AG09319 (cell line): ENCODE results near the gene NEDD4L.

Source experiments
- DNase-seq: peaks from one replicate; pipeline ENCODE4 v3.0.0-alpha.2; 2010; ENCODE audit warnings: low read depth; ENCODE audit errors: extremely low read depth
- CTCF ChIP-seq: IDR thresholded peaks from 2 replicates; pipeline ENCODE4 v1.5.1; 2011; ENCODE audit warnings: low read depth, mild to moderate bottlenecking, inconsistent platforms, low read length, moderate library complexity

NEDD4L gene

DNA sequence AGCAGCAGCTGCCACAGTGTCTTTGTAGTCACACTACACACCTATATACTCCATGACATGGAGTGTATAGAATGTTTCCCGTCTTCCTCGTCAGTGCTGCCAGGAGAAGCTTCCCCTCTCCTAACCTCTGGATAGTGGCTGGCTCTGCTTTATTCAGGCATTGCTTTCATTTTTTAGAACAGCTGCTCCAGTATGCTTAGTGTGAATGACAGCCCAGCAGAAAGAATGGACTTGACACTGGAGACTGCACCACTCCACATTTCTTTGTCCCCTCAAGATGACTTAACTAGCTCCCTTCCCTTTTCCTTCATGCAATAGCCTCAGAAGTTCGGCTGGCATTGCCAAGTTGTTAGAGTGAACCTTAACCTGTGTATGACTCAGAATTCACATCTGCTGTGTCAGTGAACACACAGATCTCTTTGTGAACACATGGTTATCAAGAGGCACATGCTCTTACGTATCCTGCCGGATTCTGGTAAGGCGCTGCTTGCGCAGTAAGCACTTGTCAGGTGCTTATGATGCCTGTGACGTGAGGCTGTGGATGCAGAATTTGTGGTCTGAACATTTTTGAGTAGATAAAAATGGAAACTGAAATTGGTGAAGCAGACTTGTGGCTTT lies 73.9 kb downstream of the NEDD4L start:
- DNase-seq = no peak
- no peak for TF ChIP-seq CTCF

- TF ChIP-seq CTCF = no peak
- no peak for DNase-seq
Observed at GRCh38 chr18:58118536-58118935, 74.5 kb downstream of the NEDD4L start.

GRCh38 chr18:58119819-58120218 lies 75.8 kb downstream of the NEDD4L start:
- DNase-seq = no peak
- no peak for TF ChIP-seq CTCF

DNA sequence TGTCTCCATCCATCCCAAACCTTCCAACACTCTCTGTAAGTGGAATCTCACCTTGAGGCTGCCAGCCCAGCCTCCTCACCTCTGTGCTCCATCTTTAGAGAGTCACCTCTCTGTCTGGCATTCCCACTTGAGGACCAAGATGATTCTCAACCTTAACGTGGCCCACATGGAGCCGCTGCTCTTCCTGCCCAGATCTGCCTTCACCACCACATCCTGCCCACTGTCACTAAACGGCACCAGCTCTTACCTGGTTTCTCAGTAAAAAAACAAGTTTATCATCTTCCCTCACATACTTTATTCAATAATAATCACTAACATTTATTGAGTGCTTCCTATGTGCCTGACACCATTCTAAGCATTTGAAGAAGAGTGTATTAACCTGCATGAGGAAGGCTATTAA lies 80.4 kb downstream of the NEDD4L start:
- no peak for DNase-seq
- TF ChIP-seq CTCF = no peak

DNA sequence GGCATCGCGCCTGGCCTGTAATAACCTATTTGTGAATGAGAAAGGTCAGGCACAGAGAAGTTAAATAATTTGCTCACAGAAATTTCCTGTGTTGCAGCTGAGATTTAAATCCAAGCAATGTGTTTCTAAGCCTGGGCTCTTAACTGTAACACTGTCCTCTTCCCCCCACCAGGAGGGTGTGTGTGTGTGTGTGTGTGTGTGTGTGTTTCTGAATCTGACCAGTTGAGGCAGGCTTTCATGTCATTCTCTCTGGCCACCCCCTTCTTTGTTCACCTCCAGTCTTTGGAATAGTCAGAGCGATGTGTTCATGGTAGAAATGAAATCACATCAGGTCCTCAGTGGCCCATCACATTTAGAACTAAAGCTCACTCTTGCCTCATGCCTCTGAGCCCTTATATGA lies 81.2 kb downstream of the NEDD4L start:
- TF ChIP-seq CTCF = no peak; the same call in 1 of the 2 replicates
- no peak for DNase-seq

GRCh38 chr18:58125756-58126155 lies 81.7 kb downstream of the NEDD4L start:
- DNase-seq = no peak
- TF ChIP-seq CTCF = no peak

- TF ChIP-seq CTCF = no peak
- no peak for DNase-seq
Observed at GRCh38 chr18:58128381-58129374, 84.7 kb downstream of the NEDD4L start.
